GM18502 (cell line): ENCODE measurements around the gene RXRA.

Source experiments
- ATAC-seq: cut with Tn5 transposase; IDR thresholded peaks from one replicate; pipeline ENCODE4 v1.9.1; 2021; ENCODE audit warnings: mild to moderate bottlenecking; ENCODE audit not compliant: unreplicated experiment, poor library complexity

The RXRA gene

DNA sequence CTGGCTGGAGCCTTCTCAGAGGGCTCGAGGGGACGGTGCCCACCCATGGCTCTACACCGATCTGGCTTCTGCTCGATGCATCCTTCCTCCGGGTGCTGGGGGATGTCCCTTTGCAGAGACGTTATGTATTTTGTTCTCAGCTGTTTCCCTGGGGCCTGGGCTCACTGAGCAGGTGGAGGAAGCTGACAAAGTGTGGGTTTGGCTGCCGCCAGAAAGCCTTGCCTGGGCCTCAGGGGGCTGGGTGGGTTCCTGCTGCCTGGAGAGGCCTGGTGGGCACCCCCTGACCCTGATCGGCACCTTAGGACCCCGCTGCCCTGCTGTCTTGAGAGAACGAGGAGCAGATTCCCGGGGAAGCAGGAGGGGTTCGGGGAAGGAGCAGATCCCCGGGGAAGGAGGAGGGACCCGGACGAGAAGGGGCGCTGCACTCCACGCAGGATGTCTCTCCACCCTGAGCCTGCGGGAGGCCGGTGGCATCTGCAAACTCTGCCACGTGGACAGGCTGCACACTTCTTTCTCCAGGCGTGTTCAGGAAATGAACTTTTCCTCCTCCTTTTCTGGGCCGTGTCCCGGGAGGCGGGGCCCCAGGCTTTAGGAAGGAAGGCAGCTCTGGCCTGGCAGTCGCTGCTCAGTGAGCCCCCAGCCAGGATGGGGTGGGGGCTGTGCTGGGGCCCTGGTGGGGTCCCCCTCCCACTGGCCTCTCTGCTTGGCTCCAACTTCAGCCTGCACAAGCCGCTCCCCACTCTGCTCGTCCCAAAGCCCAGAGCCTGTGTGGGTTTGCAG lies 148.9 kb downstream of the RXRA start:
- ATAC-seq = no peak

DNA sequence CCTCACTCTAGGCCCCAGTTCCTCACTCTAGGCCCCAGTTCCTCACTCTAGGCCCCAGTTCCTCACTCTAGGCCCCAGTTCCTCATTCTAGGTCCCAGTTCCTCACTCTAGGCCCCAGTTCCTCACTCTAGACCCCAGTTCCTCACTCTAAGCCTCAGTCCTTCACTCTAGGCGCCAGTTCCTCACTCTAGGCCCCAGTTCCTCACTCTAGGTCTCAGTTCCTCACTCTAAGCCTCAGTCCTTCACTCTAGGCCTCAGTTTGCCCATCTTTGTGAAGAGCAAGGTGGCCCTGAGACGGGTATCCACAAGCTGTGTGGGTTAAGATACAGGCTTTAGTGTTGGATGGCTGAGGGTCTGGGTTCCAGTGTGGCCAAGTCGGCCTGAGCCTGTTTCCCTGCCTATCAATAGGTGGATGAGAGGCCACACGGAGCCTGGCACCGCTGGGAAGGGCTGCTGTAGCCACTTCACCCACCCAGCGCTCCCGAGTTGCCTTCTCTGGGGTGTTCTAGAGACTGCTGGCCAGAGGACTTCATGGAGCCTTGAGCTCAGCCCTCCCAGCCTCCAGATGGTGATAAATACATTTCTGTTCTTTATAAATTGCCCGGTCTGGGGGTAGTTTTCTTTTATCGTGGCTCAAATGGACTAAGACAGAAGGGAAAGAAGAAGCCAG lies 150.2 kb downstream of the RXRA start:
- ATAC-seq = no peak

DNA sequence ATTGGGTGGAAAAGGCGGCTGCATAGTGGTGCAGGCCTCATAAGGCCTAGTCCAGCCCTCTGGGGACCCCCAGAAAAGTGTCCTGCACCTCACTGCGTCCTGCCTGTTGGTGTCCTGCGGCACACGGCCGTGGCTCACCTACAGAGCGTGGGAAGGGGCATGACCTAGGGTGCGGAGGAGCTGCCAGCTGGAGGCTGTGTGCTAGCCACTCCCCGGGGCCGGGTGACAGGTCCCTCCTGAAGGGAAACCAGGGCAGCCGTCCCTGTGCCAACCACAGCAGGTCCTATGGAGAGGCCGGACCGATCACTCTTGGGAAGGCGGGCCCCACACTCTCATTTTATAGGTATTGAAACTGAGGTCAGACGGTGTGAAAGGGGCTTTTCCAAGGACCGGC lies 150.7 kb downstream of the RXRA start:
- no peak for ATAC-seq

DNA sequence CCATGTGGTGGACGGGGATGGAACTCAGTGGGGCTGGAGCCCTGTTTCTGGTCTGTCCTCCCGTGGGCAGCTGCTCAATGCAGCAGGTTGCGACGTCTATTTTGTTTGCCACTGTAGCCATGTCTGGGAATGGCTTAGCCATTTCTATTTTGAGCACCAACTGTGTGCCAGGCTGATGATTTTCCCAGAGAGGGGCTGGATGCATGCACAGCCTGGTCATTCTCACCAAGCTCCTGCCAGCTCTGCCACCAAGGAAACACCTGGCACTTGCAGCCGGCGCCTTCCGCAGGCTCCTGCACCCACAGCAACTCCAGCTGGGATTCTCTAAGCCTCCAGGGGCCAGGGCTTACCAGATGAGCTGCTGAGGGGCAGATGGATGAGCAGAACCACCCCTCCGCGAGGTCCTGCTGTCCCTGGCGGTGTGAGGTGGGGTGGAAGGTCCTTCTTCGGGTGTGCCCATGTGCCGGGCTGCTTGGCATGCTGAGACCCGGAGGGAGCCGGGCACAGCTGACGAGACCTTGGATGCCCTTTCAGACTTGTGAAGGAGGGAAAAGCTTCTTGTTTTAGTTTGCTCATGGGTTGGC lies 151.2 kb downstream of the RXRA start:
- no peak for ATAC-seq

DNA sequence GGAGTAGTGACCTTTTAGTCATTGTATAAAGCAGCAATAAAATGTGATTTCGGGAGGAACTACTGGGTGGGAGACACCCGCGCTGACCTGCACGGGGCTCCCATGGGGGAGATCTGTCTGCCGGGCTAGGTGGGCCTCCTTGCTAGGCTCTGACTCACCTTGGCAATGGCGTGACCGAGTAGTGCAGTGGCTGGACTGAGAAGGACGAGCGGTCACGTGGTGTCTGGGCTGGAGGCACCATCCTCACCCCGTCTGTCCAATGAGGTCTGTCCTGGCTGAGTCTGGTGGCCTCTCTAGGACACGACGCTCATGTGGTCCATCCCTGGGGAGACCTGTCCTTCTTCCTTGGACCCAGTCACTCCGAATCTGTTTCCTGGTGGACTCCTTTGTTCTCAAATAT lies 151.7 kb downstream of the RXRA start:
- ATAC-seq = no peak

DNA sequence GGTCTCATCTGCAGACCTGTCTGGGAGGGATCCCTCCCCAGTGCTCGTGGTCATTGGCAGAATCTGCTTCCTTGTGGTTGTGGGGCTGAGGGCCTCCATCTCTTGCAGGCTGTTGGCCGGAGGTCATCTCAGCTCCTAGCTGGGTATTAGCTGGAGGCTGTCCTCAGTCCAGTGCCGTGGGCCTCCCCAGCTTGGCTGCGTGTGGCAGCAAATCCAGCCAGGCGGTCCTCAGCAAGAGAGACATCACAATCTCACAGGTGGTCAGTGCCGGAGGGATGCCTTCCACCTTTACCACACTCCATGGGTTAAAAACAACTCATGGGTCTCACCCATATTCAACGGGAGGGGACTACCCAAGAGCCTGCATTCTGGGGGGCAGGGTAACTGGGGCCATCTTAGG lies 155.5 kb downstream of the RXRA start:
- no peak for ATAC-seq

DNA sequence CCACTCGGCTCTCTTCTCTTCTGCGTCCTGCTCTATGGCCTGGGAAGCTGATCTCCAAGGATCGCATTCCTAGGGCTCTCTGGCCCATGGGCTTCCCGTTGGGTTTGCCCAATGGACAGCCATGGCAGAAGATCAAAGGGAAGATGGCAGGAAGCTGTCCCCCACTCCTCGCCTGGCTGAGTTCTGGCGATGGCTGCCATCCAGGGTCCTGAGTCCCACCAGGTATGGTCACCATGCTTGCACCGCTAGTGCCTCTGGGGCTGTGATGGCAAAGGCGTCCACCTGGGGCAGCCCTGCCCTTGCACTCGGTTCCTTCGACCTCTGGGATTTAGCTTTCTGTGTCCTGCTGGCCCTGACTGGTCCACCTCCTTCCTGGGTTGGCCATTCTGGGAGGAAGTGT lies 156.0 kb downstream of the RXRA start:
- no peak for ATAC-seq

DNA sequence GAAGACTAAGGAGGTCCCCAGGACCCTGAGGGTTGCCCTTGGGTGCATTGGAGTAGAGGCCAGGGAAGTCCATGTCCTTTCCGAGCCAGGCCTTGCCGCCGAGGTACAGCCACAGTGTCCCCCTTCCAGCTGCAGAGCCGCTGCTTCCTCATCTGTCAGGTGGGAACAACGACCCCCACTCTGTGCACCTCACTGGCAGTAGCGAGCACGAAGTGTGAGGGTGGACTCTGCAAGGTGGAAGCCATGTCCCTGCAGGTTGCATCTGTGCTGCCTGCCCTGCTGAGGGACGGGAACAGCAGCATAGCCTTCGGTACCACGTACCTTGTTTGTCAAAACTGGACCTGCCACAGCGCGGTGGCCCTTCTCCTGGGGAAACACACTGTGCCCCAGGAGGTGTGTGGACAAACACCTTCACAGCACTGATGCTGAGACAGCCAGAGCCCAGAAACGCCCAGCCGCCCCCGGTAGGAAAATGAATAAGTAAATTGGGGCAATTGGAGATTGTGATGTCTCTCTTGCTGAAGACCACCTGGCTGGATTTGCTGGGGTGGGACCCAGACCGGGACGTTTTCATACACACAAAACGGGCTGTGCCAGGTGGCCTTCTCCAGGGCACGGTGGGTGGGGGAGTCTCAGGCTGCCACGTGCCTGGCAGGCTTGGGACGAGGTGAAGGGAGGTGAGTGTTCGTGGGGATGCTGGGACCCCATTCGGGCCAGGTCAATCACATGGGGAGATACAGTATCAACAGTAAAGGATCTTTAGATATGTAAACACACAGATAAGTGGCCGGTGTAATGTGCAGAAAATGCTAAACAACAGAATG lies 157.3 kb downstream of the RXRA start:
- no peak for ATAC-seq

DNA sequence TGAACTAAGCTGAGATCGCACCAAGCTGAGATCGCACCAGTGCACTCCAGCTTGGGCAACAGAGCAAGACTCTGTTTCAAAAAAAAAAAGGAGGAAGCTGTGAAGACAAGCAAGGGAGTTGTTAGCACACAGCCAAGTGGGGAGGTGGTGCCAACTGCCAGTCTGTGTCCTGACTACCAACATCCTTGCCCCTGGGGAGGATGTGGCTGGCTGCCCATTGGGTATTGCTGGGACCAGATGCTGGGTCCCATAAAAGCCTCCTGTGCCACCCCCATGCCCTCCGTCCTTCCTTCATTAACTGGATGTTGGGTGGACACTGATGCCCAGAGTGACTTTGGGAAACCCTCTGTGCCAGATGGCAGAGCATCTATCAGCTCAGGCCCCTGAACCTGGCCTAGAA lies 158.2 kb downstream of the RXRA start:
- ATAC-seq = no peak

DNA sequence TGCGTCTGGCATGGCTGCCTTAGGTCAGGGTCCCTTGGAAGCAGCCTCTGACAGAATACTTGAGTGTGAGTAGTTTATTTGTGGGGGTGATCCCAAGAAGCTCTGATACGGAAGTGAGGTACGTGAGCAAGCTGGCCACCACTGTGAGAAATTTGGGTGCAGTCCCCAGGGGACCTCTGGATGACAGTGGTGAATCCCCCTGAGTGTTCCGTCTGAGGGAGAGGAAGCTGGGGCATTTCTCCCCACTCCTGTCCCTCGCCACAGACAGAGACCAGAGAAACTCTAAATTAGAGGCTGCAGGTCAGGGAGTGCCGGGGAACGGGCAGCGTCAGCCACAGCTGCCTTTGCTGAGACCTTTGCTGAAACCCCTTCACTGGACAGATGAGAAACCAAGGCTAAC lies 159.4 kb downstream of the RXRA start:
- ATAC-seq = no peak

DNA sequence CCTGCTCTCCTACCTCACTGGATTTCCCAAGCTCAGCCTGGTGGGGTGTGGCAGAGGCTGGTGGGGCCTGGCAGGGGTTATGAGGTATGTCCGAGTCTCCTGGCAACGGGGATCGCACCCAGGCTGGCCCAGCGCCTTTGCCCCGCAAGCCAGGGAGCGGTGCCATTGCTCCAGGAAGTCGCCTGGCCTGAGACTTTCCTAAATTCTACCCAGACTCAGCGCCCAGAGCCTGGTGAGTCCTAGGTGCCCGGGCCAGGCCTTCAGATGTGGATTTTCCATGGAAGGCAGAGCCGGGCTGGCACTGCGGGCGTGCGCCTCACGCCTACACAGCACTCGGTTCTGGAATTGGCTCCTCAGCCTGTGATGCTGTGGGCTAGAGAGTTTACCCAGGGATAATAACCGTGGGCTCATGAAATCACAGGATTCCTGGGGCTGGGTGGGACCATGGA lies 159.9 kb downstream of the RXRA start:
- no peak for ATAC-seq

DNA sequence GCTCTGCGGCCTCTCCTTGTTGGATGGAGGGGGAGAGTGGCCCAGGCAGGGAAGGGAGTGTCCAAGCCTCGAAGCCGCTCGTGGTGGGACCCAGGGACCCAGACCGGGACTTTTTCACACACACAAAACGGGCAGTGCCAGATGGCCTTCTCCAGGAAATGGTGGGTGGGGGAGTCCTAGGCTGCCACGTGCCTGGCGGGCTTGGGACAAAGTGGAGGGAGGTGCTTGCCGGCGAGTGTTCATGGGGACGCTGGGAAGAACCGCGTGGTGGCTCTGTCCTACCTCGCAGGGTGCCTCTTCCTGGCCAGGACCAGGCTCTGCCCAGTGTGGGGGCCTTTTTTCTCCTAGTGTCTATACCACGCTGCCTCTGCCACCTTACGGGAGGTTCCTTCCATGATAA lies 160.3 kb downstream of the RXRA start:
- no peak for ATAC-seq
